ENCODE data around the gene DDX31. TPM values are rescaled to one million over a fixed set of nuclear protein-coding genes. Genes with fewer than 3 reads are reported as not detected.

The DDX31 gene
- total RNA-seq, 4 donors from 2014 or later: 8.8 to 28.0 (median 9.9) TPM

DNA sequence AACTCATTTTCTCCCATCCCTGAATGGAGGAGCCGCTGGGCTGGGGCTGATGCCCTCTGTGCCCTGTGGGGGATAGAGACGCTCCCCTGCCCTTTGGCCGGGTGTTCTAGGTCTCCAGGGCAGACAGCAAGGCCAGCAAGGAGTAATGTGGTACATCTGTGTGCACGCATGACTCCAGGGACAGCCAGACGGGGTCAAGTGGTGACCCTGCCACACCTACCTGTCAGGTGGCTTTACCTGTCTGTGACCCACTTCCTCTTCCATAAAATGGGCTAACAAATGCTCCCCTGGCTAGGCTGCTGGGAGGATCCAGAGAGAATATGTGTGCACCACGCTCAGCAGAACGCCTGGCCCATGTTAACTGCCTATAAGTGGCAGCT is 122.7 kb downstream of the DDX31 start:
- DNase-seq (ENCODE audit: low spot score) (no peak), ATAC-seq (ENCODE audit: low FRiP score) (no peak)
- TF ChIP-seq, protein P1, sequence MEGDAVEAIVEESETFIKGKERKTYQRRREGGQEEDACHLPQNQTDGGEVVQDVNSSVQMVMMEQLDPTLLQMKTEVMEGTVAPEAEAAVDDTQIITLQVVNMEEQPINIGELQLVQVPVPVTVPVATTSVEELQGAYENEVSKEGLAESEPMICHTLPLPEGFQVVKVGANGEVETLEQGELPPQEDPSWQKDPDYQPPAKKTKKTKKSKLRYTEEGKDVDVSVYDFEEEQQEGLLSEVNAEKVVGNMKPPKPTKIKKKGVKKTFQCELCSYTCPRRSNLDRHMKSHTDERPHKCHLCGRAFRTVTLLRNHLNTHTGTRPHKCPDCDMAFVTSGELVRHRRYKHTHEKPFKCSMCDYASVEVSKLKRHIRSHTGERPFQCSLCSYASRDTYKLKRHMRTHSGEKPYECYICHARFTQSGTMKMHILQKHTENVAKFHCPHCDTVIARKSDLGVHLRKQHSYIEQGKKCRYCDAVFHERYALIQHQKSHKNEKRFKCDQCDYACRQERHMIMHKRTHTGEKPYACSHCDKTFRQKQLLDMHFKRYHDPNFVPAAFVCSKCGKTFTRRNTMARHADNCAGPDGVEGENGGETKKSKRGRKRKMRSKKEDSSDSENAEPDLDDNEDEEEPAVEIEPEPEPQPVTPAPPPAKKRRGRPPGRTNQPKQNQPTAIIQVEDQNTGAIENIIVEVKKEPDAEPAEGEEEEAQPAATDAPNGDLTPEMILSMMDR (IDR thresholded peaks at IDR 0.05): no peak

DNA sequence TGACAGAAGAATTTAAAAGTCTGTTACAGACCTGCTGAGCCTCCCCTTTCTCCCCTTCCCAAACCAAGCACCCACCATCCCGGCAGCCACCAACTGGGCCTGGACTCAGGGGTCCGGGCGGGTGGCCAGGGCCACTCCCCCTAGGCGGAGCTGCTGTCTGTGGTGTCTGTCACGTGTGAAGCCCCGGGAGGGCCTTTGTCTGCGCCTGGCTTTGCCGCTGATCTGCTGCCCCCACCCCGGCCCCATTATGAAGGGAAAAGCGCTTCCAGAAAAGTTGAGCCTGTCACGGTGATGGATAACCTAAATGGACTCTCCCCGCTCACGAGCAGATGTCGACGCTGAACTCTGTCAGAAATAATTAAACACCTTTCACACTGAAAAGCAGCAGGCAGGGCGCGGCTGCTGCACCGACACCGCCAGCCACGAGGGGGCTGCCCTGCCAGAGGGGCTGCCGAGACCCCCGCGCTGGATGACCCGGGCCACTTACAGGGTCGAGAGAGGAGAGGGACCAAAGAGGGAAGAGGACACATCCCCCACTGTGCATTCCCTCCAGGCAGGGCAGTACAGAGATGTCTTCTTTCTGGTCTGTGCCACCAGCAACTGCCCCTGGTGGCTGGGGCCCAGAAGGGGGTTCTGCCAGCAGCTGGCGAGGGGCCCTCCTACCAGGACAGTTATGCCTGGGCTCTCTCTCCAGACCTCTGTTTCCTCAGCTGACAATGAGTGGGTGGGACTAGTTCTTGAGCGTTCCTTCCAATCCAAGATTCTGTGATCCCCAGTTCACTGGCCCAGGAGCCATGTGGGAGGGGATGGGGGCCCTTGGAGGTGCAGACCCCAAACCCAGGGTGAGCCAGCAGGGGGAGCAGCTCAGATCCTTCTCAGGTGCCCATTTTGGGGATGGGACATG is 123.4 kb downstream of the DDX31 start:
- ATAC-seq (ENCODE audit: low FRiP score) (no peak), DNase-seq (ENCODE audit: low spot score) (no peak)
- TF ChIP-seq, protein P1 (IDR thresholded peaks at IDR 0.05): no peak

DNA sequence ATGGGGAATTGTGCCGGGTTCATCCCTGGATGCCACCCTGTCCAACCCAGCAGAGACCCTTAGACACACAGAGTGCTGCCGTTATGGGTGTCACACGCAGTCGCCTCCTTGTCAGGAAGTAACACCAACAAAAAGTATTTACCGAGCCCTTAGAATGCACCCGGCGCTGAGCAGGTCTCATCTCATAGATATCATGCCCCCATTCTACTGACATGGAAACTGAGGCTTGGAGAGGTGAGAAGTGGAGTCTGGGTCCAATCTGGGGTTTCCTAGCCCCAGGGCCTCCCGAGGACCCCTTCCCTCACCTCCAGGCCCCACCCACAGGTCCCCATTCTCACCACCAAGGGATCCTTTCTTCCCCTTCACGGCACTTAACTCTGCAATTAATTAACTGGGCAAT is 124.2 kb downstream of the DDX31 start:
- ATAC-seq (ENCODE audit: low FRiP score) (no peak), DNase-seq (ENCODE audit: low spot score) (no peak)
- TF ChIP-seq, protein P1 (IDR thresholded peaks at IDR 0.05): no peak

DNA sequence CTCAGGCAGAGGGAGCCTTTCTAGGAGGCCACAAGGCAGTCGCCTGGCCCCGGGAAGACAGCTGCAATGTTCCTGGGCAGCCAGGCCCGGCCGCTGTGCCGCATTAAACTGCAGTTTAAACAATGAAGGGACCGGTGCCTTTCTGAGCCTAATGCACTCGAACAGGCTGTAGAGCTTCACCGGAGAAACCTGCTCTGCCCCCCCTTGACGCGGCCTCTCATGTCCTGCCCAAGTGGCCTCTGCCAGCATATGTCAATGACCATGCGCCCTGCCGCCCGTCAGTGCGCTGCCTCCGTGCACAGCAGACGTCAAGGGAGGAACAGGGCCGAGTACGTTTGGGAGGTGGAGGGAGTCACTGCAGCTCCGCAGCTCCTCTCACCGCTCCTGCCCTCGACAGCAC is 125.8 kb downstream of the DDX31 start:
- no peak for ATAC-seq (ENCODE audit: low FRiP score)
- TF ChIP-seq, protein P1 (IDR thresholded peaks at IDR 0.05): no peak
- no peak for DNase-seq (ENCODE audit: low spot score)

DNA sequence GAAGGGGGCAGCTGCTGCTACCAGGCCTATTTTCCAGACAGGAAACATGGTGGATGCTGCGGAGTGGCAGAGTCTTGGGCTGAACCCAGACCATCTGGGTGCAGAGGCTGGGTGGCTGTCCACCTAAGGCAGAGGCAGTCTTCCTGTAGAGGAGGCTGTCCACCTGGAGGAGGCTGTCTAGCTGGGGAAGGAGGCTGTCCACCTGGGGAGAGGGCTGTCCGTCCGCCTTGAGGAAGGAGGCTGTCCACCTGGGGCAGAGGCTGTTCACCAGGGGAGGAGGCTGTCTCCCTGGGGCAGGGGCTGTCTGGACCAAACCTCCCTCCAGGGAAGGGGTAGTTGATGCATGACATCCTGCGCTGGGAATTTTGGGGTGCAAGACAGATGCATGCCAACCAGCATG is 126.5 kb downstream of the DDX31 start:
- DNase-seq (ENCODE audit: low spot score): no peak

More for the DNA sequence above, 126.5 kb downstream of the DDX31 start:
- ATAC-seq (ENCODE audit: low FRiP score): peak; percentile 11
- TF ChIP-seq, protein P1 (IDR thresholded peaks at IDR 0.05): no peak

Other genes with a start within 250 kb of the DDX31 start
- not detected for gene BARHL1, start 87.4 kb downstream of the DDX31 start, total RNA-seq
- gene GTF3C4, start 481 bp upstream of the DDX31 start, total RNA-seq: 10 to 100 TPM in 2 of 4 donors, 1 to 10 TPM in 2; 7.2 to 19.2 (median 10.0) TPM
- gene AK8, start 208.3 kb upstream of the DDX31 start, total RNA-seq: 1 to 10 TPM in 3 of 4 donors, not detected in 1; 1.0 to 1.3 (median 1.3) TPM
- 1 to 10 TPM; 2.9 to 3.8 (median 3.3) TPM for gene SPACA9, start 208.9 kb upstream of the DDX31 start, total RNA-seq